GM18909 (cell line): Measurements from ENCODE around the gene GAS2L3.
A peak's percentile ranks its signal among the peaks of the same experiment; 100 is the strongest.
"Not testable (repeated sequence)": the region's sequence is repeated elsewhere in the genome, so short reads cannot be mapped to it uniquely, and the experiment has no call there.

ENCODE experiments used
- ATAC-seq: cut with Tn5 transposase; IDR thresholded peaks from one replicate; pipeline ENCODE4 v1.9.1; 2021; ENCODE audit warnings: mild to moderate bottlenecking; ENCODE audit not compliant: unreplicated experiment, poor library complexity

The GAS2L3 gene

DNA sequence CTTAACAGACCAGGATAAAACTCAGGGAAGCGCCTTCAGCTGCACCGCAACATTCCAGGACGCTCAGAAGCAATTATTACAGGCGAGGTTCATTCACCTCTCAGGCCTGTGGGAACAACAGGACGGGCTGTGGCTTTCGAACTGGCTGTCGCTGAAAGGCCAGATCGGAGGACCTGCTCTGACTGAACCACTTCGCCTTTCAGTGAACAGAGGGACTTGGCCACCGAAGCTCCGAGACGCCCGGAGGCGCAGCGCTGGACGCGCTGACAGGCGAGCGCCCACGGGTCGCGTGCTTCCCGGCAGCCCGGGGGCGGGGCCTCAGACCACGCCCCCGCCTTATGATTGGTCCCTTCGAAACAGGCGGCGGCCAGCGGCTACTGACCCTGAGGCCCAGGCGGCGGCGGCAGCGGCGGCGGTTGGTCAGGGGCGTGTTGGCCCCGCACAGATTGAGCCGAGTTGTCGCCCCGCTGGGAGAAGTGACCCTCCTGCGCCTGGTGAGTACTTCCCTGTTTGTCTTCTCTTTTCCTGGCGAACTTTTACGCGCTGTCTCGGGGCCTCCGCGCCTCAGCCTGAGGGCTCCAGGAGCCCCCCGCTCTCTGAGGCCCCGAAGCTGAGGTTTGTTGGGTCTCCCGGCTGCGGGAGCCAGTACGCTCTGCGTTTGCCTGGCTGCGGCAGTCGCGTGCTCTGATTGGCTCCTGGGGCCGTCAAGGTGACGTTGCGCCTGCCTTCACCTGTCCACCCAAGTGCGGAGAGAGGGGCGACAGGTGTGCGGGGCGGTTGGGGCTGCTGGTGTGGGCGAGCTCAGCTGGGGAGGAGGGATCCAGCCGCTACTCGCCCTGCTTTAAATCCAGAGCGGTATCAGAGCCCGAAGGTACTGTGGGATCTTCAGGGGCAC lies at the start of gene GAS2L3:
Gene GAS2L3 (plus strand): TSS at position 393 of the 895 bp plus-strand sequence. CDS start 21,221 bp downstream, outside the sequence.
- peak; percentile 97 for ATAC-seq

DNA sequence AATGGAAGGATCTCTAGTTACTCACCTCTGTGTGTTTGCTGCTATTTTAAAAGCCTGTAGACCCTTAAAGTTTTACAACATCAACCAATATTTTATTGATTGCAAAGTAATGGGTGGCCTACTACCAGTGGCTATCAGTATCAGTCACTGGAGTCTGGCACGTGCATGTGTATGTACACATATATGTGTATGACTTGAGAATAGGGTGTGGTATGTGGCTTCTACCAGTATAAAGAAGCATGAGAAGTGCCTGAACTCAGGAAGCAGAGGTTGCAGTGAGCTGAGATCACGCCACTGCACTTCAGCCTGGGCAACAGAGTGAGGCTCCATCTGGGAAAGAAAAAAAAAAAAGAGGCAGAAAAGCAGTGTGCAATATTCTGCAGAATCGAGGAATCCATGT lies 45.5 kb upstream of the GAS2L3 start:
- no peak for ATAC-seq

DNA sequence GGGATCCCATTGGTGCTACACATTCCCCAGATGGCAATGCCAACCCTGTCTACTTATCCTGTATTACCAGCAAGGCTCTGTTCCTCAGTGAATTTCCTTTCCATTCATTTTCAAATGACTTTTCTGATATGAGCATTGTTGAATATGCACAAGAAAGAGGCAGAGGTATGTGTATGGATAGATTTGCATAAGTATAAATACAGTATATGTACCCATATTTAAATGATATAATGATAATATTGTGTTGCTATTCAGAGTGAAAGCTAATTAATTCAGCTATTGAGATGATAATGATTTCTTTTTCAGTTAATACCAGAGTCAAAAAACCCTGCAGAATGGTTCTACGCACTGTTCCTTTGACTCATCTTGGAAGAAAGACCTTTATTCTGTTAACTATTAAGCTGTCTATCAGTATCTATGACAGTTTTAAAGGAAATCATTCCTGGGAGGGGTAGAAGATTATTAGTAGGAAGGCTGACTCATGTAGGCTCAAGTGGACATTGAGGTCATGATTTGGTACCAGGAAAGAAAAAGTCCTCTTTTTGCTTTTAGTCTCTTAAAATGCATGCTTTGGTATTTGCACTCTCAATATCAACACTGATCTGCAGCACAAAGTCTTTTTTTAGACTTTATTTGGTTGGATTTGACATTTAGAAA lies 44.9 kb upstream of the GAS2L3 start:
- no peak for ATAC-seq

DNA sequence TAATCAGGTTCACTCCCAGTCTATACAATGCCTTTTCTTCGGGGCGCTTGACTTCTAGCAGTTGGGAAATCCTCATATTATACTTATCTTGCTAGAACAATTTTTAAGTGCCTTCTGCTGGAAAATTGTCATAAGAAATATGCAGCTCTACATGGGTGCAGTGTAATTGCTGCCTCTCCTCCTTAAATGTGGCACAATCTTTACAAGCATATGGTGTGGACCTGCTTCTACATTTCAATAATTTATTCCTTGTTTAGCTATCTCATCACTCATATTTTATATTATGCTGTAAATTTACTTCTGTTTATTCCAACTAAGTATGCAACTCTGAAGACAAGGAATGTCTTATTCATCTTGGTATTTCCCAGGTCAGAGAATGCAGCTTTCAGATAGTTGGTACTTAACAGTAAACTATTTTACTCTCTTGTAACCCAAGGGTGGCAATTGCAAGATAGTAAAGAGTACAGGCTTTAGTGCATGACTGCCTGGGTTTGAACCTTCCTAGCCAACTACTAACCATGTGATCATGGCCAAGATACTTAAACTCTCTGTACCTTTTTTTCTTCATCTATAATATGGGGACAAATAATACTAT lies 43.6 kb upstream of the GAS2L3 start:
- ATAC-seq = no peak

DNA sequence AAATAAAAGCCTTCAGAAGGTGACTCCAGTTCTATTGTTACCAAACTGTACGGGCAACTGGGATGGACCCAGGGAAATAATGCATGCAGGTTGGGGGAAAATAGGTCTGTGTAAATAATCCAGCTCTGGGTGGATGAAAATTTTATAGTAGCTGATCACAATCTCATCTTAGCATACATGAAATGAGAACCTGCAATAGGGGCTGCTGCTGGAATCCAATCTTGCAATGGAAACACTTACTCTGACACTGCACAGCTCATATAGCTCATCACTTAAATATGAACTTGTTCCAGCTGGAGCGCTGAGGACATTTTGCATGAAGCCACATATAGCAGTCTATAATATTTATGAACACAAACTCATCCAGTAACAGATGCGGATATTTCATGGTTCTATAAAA lies 40.1 kb upstream of the GAS2L3 start:
- ATAC-seq = no peak

DNA sequence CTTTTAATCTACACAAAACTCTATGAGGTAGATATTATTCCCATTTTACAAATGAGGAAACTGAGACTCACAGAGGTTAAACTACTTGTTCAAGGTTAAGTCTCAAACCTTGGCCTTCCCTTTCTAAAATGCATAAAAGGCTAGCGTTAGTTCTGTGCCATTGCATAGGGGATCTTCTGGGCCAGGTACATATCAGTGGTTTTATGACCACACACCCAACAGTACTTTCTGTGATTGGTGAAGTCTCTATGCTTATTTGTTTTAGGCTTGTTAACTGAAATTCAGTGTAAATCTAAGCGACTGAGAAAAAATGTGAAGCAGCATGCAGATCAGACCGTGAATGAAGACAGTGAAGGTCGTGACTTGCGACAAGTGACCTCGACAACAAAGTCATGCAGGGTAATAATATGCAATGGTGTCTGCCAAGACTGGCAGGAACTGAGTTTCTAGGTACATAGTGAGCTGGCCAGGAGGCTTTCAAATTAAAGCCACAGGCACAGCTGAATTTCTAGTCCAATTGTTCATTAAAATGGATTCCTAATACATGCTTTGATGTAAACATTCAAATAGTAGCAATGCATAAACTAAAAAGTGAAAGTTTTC lies 38.8 kb upstream of the GAS2L3 start:
- ATAC-seq = no peak

DNA sequence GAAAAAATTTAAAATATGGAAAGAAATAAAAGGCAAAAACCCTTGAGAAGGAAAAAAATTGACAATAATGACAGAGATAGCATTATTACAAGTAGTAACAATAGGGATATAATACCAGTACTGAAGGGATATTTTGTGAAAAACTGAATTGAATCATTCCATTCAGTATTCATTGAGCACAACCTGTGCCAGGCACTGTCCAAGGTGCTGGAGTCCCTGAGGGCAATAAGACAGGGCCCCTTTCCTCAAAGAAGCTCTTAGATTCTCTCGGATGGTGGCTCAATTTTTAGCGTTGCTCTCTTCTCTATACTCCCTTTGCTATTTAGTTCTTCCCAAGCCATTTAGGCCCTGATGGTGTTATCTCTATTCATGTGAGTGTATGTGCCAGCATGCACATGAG lies 34.3 kb upstream of the GAS2L3 start:
- no peak for ATAC-seq

DNA sequence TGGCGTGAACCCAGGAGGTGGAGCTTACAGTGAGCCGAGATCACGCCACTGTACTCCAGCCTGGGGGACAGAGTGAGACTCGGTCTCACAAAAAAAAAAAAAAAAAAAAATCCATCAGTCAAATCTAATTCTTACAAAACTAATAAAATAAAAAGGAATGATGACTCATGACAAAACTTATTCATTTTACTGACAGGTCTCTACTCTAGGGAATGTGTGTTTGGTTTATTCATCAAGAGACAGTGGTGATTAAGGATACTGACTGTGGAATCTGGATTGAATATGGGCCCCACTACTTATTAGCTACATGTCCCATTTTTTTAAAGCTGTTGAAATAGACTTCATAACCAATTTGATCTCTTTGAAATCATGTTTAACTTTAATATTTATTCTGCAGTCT lies 29.3 kb upstream of the GAS2L3 start:
- no peak for ATAC-seq

DNA sequence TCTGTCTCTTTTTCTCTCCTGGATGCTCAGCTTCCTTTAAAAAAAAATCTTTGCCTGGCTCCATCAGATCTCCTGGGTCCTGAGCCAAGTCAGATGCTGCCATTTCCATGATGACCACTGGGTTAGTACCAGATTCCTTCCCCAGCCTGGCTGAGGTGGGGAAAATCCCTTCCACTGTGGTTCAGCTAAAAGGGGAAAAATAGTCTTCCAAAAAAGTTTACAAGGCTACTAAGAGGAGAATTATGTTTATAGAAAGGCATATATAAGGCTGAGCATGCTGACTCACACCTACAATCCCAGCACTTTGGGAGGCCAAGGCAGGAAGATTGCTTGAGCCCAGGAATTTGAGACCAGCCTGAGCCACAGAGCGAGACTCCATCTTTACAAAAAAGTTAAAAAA lies 28.4 kb upstream of the GAS2L3 start:
- no peak for ATAC-seq

DNA sequence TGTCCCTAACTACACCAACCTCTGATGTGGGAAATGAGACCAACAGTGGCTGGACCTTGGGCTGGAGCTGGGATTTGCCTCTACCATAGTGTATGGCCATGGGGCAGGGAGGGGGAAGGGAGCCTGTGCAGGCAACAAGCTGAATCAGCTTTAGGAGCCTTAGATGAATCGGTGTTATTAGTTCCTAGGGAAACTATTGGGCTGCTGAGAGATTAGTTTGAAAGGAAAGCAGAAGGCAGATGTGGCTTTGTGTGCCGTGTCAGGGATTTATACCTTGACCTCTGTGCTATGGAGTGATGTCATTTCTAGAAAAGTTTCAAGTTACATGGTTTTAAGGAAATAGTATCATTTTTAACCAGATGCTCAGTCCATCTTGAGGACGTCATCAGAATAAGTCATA lies 19.5 kb upstream of the GAS2L3 start:
- no peak for ATAC-seq

DNA sequence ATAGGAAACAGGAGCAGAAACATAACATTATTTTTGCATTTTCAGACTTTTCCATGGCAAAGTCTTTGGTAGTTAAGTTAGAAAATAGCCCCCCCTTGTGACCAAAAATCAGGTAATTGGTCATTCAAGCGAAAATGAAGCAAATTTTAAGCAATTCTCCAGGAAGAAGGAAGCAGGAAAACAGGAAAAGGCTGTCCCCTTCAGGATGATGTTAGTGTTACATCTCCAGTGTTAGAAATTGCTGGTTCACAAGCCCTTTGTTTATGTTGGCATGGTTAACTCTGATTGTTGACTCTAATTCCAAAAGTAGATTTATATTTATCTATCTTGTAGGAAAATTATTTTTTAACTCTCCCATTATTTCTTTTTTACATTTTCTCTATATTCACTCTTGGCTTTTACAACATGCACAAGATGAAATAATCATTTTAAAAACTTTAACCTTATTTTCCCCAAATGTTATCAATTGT lies 18.8 kb upstream of the GAS2L3 start:
- no peak for ATAC-seq

DNA sequence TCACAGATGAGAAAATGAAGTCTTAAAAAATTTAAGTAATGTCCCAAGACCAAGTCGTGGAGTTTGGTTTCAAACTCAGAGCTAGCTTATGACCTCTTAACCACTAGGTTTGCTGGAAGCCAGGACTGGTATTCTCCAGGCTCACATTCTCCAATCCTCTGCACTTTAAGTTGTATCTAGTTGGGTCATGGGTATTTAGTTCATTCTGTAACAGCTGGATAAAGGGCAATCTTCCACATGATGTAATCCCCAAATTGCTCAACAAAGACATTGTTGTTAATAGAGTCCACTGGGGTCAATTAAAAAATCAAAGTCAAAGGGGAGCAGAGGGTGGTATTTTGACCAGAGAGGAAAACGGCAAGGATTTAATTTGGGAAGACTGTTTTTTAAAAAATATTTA lies 17.8 kb upstream of the GAS2L3 start:
- ATAC-seq = no peak

DNA sequence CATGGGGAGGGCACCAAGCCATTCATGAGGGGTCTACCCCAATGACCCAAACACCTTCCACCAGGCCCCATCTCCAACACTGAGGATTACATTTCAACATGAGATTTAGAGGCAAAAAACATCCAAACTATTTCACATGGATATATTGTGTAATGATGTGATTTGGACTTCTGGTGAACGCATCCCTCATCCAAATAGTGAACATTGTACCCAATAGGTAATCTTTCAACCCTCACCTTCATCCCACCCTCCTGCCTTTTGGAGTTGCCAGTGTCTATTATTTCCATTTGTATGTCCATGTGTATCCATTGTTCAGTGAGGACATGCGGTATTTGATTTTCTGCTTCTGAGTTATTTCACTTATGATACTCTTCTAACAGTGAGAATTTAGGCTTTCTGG lies 16.1 kb upstream of the GAS2L3 start:
- no peak for ATAC-seq

DNA sequence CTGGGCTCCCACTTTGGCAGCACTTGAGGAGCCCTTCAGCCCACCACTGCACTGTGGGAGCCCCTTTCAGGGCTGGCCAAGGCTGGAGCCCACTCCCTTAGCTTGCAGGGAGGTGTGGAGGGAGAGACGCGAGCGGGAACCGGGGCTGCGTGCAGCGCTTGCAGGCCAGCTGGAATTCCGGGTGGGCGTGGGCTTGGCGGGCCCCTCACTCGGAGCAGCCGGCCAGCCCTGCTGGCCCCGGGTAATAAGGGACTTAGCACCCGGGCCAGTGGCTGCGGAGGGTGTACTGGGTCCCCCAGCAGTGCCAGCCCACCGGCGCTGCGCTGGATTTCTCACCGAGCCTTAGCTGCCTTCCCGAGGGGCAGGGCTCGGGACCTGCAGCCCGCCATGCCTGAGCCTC lies 14.2 kb upstream of the GAS2L3 start:
- ATAC-seq = not testable (repeated sequence)

DNA sequence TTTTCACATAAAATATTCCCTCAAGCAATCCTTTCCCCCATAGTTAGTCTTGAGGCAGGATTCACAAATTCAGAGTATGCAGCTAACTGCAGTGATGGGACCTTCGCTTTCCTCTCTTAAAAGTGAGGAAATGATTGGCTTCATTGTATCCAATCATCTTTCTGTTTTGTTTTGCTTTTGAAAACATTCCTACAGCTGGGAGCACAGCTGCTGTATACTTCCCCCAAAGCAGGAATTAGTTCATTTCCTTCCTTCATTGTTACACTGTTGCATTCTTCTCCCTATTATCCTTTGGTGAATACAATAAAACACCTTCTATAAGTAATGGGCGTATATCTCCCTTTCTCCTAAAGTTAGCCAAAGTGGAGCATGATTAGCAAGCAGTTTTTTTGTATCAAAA lies 9.4 kb upstream of the GAS2L3 start:
- no peak for ATAC-seq

DNA sequence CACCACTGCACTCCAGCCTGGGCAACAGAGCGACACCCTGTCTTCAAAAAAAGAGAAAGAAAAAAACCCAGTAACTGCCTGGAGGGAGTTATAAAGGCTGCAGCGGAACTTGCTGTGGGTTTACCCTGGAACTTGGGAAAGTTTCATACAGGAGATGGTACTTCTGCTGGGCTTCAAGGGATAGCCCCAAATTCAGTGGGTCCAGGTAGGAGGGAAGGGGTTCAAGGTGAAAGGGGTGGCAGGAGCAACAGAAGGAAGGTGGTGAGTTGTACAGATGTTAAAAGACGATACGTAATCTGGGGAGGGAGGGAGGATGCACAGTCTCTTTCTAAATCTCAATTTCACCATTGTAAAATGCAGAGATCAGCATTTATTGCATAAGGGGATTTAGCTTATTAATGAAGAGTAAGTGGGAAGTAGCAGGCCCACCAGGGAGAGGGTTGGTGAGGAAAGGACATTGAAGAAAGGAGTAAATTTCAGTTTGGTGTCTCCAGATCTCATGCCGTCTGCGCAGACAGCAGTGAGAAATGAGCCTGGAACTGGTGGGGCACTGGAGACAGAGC lies 8.5 kb upstream of the GAS2L3 start:
- no peak for ATAC-seq

DNA sequence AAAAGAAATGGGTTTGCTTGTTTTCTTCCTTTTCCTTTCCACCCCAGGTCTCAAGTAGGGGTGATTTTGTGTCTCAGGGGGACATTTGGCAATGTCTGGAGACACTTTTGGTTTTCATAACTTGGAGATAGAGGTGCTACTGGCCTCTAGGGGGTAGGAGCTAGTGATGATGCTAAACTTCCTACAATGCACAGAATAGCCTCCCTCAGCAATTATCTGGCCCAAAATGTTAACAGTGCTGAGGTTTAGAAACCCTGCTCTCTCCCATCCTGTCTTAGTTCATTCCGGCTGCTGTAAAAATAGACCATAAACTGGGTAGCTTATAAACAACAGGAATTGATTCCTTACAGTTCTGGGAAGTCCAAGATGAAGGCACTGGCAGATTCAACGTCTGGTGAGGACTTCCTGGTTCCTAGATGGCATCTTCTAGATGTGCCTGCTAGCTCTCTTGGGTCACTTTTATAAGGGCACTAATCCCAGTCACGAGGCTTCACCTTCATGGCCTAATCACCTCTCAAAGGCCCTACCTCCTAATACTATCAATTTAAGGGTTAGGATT lies 7.4 kb upstream of the GAS2L3 start:
- ATAC-seq = no peak

DNA sequence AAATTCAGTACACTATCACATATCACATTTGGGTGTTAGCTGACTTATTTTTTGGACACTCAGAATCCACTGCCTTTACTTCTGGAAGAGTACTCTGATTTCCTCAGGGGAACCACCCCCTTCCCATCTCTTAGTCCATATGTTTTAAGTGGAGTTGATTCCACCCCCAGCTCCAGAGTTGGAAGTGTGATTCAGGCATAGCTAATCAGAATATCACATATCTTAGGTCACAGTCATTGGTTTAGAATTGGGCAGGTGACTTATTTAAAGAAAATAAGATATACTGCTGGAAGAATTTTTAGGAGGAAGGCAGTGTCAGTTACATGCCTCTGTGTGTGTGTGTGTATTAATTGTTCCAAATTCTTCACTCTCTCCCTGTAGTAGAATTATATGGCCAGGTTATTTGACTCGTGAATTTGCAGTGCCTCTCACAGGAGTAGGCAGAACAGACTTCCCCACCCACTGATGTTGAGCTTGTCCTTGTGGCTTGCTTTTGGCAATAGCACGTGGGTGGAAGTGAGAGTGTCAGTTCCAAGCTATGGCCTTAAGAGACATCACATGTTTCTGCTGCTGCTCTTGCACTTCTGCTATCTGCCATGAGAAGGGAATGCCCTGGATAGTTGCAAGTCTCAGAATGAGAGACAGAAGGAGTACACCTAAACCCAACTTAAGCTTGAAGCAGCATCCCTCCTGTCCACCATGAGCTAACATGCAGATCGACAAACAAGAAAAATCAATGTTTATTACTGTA lies 6.4 kb upstream of the GAS2L3 start:
- peak; percentile 98 for ATAC-seq

DNA sequence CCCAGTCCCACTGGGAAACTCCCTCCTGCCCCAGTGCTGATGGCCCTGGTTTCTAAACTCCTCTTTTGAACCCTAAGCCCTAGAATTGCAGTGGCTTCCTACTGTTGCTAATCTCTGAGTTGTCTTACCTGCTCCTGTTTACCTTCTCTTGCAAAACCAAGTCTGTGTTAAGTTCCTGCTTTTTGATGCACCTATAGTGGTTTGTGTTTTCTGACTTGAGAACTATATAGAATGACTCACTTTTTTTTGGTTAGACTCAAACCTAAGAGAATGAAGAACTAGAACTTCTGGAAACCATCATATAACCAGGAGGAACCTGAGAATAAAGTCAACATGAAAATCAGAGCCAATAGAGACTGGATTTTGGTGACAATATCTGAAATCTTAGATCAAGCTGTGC lies 5.5 kb upstream of the GAS2L3 start:
- ATAC-seq = peak; percentile 17

DNA sequence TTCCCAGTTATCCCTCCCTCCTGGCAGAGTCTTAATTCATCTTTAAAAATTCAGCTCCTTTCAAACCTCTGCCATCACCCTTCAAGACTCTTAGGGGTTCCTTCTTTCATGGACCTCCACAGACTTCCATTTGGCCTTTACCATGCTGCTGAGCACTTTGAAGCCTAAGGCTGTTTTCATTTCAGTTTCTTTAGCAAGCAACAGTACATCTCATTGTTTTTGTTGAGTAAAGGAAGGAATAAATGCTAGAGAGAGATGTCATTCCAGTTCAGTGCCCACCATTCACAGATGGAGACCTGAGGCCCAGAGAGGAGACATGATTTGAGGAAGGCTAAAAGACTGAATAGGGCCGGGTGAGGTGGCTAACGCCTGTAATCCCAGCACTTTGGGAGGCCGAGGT lies 1.3 kb upstream of the GAS2L3 start:
- no peak for ATAC-seq
